ENCODE measurements around the gene SLC5A10.

SLC5A10 gene

GRCh38 chr17:18986541-18987229 is 34.7 kb downstream of the SLC5A10 start:
- DNase-seq = no peak

GRCh38 chr17:18987230-18987610 is 35.3 kb downstream of the SLC5A10 start:
- no peak for DNase-seq

GRCh38 chr17:18987862-18988545 is 36.0 kb downstream of the SLC5A10 start:
- DNase-seq = no peak

- DNase-seq = no peak
These were observed 36.7 kb downstream of the SLC5A10 start for GRCh38 chr17:18988546-18989173.

GRCh38 chr17:18990331-18990730 is 38.4 kb downstream of the SLC5A10 start:
- DNase-seq = no peak

GRCh38 chr17:18991531-18992315 is 39.8 kb downstream of the SLC5A10 start:
- DNase-seq = no peak

GRCh38 chr17:18992454-18993130 is 40.6 kb downstream of the SLC5A10 start:
- DNase-seq = no peak

- DNase-seq = no peak
These were observed 42.1 kb downstream of the SLC5A10 start for GRCh38 chr17:18993905-18994526.

GRCh38 chr17:18994631-18995030 is 42.7 kb downstream of the SLC5A10 start:
- DNase-seq = no peak

GRCh38 chr17:18995220-18995619 is 43.3 kb downstream of the SLC5A10 start:
- DNase-seq = no peak

GRCh38 chr17:18996458-18996857 is 44.5 kb downstream of the SLC5A10 start:
- DNase-seq = no peak

- no peak for DNase-seq
These were observed 45.8 kb downstream of the SLC5A10 start for GRCh38 chr17:18997650-18998196.

- no peak for DNase-seq
These were observed 47.4 kb downstream of the SLC5A10 start for GRCh38 chr17:18999394-18999793.

GRCh38 chr17:18999911-19000310 is 47.9 kb downstream of the SLC5A10 start:
- no peak for DNase-seq

- no peak for DNase-seq
These were observed 48.8 kb downstream of the SLC5A10 start for GRCh38 chr17:19000531-19001325.

GRCh38 chr17:19001907-19002590 is 50.1 kb downstream of the SLC5A10 start:
- DNase-seq = no peak

GRCh38 chr17:19002805-19003542 is 51.0 kb downstream of the SLC5A10 start:
- no peak for DNase-seq

- DNase-seq = peak; percentile 51
These were observed 51.8 kb downstream of the SLC5A10 start for GRCh38 chr17:19003543-19004420.
